GM21737 (cell line): ENCODE data around the gene CCR7.

ENCODE experiments used
- ATAC-seq: cut with Tn5 transposase; IDR thresholded peaks from one replicate; pipeline ENCODE4 v1.9.1; 2021; ENCODE audit warnings: mild to moderate bottlenecking, moderate library complexity; ENCODE audit not compliant: unreplicated experiment

CCR7 gene

DNA sequence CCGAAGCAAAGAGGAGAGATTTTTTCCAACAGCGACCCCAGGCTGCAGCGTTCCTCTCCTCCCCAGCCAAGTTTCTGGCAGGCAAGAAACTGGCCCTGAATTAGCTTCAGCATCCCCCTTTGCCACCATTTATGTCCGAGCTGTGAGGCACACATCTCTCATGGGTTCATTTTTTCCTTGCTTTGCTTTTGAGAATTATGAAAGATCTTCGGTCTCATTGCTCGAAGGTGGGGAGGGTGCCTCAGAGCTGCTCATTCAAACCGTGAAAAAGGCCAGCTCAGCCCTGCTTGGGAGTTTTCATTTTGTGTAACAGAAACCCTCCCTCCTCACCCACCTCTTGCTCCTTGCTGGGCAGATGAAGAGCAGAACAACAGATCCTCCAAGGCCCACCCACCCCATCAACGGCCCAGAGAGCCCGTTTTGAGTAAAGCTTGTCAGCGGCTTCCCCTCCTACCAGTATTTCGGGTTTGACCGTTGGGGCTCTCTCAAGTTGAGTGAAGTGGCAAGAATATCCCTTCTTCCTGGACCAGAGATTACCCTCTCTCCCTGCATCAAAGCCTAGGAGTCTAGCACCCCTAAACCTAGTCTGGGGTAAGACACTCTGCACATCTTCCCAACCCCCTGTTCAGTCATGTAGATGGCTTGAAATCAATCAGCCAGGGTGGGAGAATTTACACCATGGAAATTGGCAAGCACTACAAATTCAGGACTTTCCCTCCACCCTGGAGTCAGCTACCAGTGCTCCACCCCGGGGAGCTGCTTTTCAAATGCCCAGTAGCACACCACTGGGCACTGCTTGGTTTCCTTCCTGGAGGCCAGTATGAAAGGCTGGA lies 1.8 kb downstream of the CCR7 start:
- no peak for ATAC-seq

DNA sequence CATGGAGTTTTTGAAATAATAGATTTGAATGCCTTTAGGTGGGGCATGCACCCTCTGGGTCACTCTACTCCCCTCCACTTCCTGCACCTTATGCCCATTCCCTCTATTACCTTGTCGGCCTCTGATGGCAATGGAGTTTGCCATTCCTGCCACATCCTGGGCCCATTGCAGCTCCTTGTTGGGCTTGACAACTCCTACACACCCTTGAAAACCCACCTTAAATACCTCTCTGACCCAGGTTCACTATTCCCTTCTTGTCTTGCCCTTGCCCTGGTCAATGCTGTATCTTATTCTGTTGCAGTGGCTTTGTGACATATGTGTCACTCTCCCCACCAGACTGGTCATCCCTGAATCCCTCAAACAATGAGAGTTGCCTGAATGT lies 2.4 kb downstream of the CCR7 start:
- no peak for ATAC-seq

DNA sequence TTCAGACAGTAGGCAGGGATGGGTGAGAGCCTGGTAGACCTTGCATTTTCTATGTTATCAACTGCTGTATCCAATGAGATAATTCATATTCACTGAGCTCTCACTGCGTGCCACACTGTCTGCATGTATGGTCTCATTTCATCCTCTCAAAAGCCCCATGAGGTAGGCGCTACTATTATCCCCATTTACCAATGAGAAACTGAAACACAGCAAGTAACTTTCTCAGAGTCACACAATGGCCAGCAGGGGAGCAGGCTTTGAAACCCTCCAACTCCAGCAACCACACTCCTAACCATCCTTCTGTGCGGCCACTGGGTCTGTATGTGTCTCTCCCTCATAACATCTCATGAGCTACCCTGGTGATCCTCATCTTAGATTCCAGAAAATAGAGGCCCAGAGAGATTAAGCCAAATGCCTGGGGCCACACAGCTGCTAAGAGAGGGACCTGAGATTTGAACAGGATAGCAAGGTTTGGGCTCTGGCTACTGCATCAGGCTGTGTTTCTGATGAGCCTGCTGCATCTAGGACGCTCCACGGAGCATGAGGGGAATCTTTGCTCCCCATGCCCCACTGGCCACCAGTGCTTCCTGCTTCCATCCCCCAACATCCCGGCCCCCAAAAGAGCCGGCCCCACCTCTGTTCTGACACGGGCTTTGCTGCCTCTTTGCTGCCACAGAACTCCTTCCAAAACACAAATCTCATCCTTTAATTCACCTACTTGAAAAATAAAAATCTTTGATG lies 3.2 kb downstream of the CCR7 start:
- no peak for ATAC-seq

DNA sequence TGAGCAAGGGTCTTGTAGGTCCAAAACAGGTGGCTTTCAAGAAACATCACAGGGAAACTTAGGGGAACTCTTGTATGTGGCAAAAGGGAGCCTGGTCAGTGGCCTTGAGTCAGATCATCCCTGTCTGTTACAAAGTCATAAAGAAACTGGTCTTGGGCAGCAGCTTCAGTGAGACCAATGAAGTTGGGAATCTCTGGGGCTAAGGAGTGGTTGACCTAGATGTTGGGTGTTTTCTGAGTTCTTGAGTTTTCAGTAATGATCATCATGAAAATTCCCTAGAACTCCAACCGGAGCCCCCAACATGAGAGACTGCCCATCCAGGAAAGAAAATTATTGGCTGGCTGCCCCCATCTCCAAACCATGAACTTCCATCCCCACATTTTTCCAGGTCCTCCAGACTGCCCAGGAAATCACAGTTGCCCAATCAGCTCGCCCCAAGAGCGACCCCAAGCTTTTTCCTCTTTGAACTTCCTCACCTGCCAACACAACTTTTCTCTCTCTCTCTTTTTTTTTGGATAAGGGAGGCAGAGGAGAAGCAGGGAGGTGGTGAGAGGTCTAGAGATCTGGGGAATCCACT lies 3.9 kb downstream of the CCR7 start:
- ATAC-seq = peak; percentile 16

- ATAC-seq = peak; percentile 40
Measured at GRCh38 chr17:40560592-40561293, 4.5 kb downstream of the CCR7 start.

DNA sequence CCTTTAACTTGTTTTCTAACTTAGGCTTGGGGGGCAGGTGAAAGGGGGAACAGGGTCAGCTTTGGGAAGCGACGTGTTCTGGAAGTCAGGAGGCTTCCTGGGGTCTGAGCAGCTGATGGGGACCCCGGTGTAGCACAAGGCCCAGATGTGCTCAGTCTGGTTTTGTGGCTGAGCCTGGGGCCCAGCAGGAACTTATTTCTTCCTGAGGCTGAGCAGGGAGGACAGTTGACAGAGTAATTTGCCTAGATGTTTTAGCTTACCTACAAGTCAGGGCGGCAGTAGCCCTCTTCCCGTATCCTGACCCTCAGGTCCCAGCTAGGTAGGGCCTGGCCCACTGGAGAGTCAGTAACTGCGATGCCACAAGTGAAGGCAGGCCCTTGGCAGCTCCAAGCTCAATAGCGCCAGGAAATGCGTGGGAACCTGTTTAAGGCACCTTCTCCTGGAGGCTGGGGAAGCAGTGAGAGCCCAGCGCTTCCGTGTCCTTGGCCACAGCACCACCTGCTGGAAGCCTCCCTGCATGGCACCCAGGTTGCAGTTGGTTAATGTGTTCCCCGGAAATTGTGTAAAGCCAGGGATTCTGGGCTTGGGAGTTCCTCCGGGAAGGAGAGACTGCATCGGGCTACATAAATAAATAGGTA lies 5.2 kb downstream of the CCR7 start:
- peak; percentile 28 for ATAC-seq

GRCh38 chr17:40559564-40559916 lies 5.7 kb downstream of the CCR7 start:
- no peak for ATAC-seq

- no peak for ATAC-seq
Measured at GRCh38 chr17:40558890-40559563, 6.2 kb downstream of the CCR7 start.

GRCh38 chr17:40558300-40558889 lies 6.9 kb downstream of the CCR7 start:
- ATAC-seq = no peak

DNA sequence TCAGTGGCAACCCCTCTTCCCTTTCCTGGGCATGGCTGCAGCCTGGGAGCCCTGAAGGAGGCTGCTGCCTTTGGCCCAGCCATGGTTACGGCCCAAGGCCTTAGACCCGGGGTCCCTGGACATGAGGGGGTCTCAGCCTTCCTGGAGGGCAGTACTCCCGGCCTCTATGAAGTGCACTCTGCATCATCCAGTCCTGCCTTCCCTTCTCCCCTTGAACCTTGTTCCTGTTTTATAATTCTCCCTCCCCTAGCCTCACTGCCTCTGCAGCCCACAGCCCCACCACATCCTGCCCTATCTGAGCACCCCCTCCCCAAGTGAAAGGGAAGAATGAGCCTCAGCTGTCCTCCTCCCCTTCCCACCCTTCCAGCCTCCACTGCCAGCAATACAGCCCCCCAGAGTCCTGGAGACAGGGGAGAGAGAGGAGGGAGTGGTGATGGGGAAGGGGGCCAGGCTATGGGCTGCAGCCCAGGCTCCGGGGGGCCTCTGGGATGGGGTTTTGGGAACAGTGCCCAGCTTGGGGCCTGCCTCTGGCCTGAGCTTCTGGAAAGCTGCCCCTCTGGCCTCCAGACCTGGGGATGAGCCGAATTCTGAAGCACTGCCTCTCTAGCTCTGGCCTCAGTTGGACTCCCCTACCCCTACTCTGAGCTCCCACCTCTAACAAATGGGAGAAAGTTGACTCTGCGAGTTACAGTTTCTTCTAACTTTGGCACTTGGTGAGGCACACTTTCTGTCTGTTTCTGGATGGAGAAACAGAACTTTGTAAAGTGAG lies 7.6 kb downstream of the CCR7 start:
- no peak for ATAC-seq

- no peak for ATAC-seq
Measured at GRCh38 chr17:40556884-40557414, 8.3 kb downstream of the CCR7 start.

GRCh38 chr17:40556198-40556661 lies 9.0 kb downstream of the CCR7 start:
- ATAC-seq = no peak

GRCh38 chr17:40555296-40556190 lies 9.7 kb downstream of the CCR7 start:
- no peak for ATAC-seq

- ATAC-seq = no peak
Measured at GRCh38 chr17:40554646-40555295, 10.5 kb downstream of the CCR7 start.

GRCh38 chr17:40553694-40554534 lies 11.4 kb downstream of the CCR7 start:
- no peak for ATAC-seq
